Gastrocnemius medialis (tissue), 4 donors: ENCODE results near the gene S100PBP.

Source experiments
- POLR2A ChIP-seq, 2 donors: fragments of 450-650 bp; IDR thresholded peaks; one replicate each; pipeline ENCODE4 v1.6.1; 2017; ENCODE audit warnings: antibody characterized with exemption in 2 of 2, mild to moderate bottlenecking in 2 of 2, moderate library complexity in 2 of 2
- TF ChIP-seq, protein P1 (sequence below), 5 experiments: fragments of 450-650 bp in 3 of 5; fragments of 200-600 bp in 2 of 5; sonication (generic) in 2 of 5; IDR thresholded peaks in 4 of 5; conservative IDR thresholded peaks in 1 of 5; 1 replicate in 4 of 5; 2 replicates in 1 of 5; pipeline ENCODE4 v1.5.1; 2016 to 2019; ENCODE audit warnings: antibody characterized with exemption in 5 of 5, mild to moderate bottlenecking in 3 of 5, moderate library complexity in 3 of 5

DNA sequence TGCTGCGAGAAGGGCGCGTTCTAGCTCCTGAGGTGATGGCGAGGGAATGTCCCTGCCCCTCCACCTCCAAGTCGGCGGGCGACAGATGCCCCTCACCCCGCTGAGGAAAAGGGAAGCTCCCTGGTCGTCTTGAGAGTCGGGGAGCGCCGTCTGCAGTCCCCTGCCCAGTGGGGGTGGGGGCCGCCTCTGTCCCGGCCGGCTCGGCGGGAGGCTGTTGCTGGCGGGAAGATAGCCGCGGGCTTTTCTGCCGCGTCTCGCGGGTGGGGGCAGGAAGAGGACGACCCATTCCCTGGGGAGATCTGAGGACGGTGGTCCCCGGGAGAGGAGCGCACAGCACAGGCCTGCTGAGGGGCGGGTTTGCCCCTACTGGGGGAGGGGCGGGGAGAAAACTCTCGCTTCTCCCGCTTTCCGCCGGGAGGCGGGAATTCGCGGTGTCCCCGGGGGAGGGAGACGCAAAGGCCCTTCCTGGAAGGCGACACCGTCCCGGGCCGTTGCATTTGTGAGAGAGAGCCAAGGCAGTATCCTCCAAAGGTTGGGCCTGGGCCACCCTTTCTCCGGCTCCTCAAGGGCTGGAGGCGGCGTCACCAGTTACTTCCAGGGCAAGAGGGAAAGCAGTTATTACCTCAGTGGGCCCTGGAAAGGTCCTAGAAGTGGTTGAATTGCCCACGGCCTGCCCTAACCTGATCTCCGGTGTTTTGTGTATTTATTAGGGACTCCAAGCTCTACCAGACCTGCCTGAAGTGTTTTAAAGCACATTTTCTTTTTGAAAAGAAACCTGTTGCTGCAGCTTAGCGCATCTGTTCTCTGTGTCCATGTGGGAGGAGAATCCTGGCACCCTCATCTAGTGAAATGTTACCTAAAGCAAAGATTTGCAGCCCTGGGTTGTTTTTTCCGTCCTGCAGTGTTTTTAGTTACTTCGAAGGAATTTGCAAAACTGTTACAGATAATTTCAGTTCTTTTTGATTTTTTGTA lies 648 bp downstream of the S100PBP start:
- TF ChIP-seq, protein P1, sequence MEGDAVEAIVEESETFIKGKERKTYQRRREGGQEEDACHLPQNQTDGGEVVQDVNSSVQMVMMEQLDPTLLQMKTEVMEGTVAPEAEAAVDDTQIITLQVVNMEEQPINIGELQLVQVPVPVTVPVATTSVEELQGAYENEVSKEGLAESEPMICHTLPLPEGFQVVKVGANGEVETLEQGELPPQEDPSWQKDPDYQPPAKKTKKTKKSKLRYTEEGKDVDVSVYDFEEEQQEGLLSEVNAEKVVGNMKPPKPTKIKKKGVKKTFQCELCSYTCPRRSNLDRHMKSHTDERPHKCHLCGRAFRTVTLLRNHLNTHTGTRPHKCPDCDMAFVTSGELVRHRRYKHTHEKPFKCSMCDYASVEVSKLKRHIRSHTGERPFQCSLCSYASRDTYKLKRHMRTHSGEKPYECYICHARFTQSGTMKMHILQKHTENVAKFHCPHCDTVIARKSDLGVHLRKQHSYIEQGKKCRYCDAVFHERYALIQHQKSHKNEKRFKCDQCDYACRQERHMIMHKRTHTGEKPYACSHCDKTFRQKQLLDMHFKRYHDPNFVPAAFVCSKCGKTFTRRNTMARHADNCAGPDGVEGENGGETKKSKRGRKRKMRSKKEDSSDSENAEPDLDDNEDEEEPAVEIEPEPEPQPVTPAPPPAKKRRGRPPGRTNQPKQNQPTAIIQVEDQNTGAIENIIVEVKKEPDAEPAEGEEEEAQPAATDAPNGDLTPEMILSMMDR (IDR thresholded peaks at IDR 0.05 in 4 of 5, conservative IDR thresholded peaks at IDR 0.05 in 1 of 5), result no peak
- TF ChIP-seq POLR2A (IDR thresholded peaks at IDR 0.05), result no peak
